HFFc6 (cell line): Measurements from ENCODE around the gene ATP2B2. TPM values are rescaled to one million over a fixed set of nuclear protein-coding genes. Genes with fewer than 3 reads are reported as not detected.

Experiments
- DNase-seq: peaks from one replicate; pipeline ENCODE4 v3.0.0-alpha.2; 2018
- H3K27ac Mint-ChIP-seq: 2 replicates; pipeline ENCODE4 v1.8.0; 2020; ENCODE audit warnings: mild to moderate bottlenecking, mixed read lengths
- H3K27me3 Mint-ChIP-seq: 2 replicates; pipeline ENCODE4 v1.8.0; 2021; ENCODE audit warnings: mild to moderate bottlenecking, moderate library complexity, mixed read lengths; ENCODE audit not compliant: insufficient read depth
- H3K36me3 Mint-ChIP-seq: 2 replicates; pipeline ENCODE4 v1.8.0; 2021; ENCODE audit warnings: low read depth, mixed read lengths
- H3K4me1 Mint-ChIP-seq: 2 replicates; pipeline ENCODE4 v1.8.0; 2020; ENCODE audit warnings: low read depth, mixed read lengths
- H3K4me3 Mint-ChIP-seq: 2 replicates; pipeline ENCODE4 v1.8.0; 2020; ENCODE audit warnings: mild to moderate bottlenecking, moderate library complexity, mixed read lengths
- H3K9me3 Mint-ChIP-seq: 2 replicates; pipeline ENCODE4 v1.8.0; 2020; ENCODE audit warnings: mild to moderate bottlenecking, mixed read lengths
- CTCF ChIP-seq: fragments of 200-600 bp; sonication (generic); IDR thresholded peaks from 2 replicates; pipeline ENCODE4 v1.5.0; 2021; ENCODE audit warnings: antibody characterized with exemption, mild to moderate bottlenecking
- total RNA-seq, 6 experiments: library from RNA; stranded (reverse); fragmentation: NEBNext Ultra II Directional; extraction: Animal tissue kit (Norgen Biotek cat#: 25700); gene quantifications; 2 replicates in 1 of 6; 3 replicates in 5 of 6; pipeline ENCODE4 v1.2.3, GENCODE V29; 2021

Gene ATP2B2
- total RNA-seq, 6 experiments from 2014 or later, result not detected

GRCh38 chr3:10331320-10331719 lies 174.1 kb downstream of the ATP2B2 start:
- Mint-ChIP-seq H3K9me3 (no peaks in the 10 kb centered on the region), H3K36me3 (no peaks in the 10 kb centered on the region), H3K4me3 (no peak overlapping the region), H3K27me3 (peaks cover 59% of the 10 kb centered on the region), H3K4me1 (peaks cover 14% of the 10 kb centered on the region; the same call in 1 of the 2 replicates), H3K27ac (no peak overlapping the region)
- DNase-seq, result no peak
- no peak for TF ChIP-seq CTCF

- H3K4me1 Mint-ChIP-seq, result peaks cover 14% of the 10 kb centered on the region; the same call in 1 of the 2 replicates
- TF ChIP-seq CTCF, result no peak
- H3K9me3 Mint-ChIP-seq, result no peaks in the 10 kb centered on the region
- H3K36me3 Mint-ChIP-seq, result no peaks in the 10 kb centered on the region
- H3K27ac Mint-ChIP-seq, result no peak overlapping the region
- H3K4me3 Mint-ChIP-seq, result no peak overlapping the region
- no peak for DNase-seq
- H3K27me3 Mint-ChIP-seq, result peaks cover 68% of the 10 kb centered on the region
Measured at GRCh38 chr3:10330319-10330718, 175.1 kb downstream of the ATP2B2 start.

GRCh38 chr3:10329495-10330015 lies 175.8 kb downstream of the ATP2B2 start:
- no peak overlapping the region for H3K27ac Mint-ChIP-seq
- H3K27me3 Mint-ChIP-seq, result peaks cover 67% of the 10 kb centered on the region
- no peak for TF ChIP-seq CTCF
- no peak for DNase-seq
- no peak overlapping the region for H3K4me3 Mint-ChIP-seq
- no peaks in the 10 kb centered on the region for H3K36me3 Mint-ChIP-seq
- H3K9me3 Mint-ChIP-seq, result no peaks in the 10 kb centered on the region
- H3K4me1 Mint-ChIP-seq, result peaks cover 9% of the 10 kb centered on the region; the same call in 1 of the 2 replicates

- Mint-ChIP-seq H3K9me3 (no peaks in the 10 kb centered on the region), H3K4me1 (no peaks in the 10 kb centered on the region; the same call in 1 of the 2 replicates), H3K36me3 (no peaks in the 10 kb centered on the region), H3K27me3 (peaks cover 66% of the 10 kb centered on the region), H3K27ac (no peak overlapping the region), H3K4me3 (no peak overlapping the region)
- no peak for TF ChIP-seq CTCF
- DNase-seq, result no peak
Measured at GRCh38 chr3:10328460-10329071, 176.8 kb downstream of the ATP2B2 start.

- TF ChIP-seq CTCF, result no peak
- no peak for DNase-seq
- H3K27ac Mint-ChIP-seq, result no peak overlapping the region
- H3K4me3 Mint-ChIP-seq, result no peak overlapping the region
- peaks cover 63% of the 10 kb centered on the region for H3K27me3 Mint-ChIP-seq
- H3K9me3 Mint-ChIP-seq, result no peaks in the 10 kb centered on the region
- H3K36me3 Mint-ChIP-seq, result no peaks in the 10 kb centered on the region
- no peaks in the 10 kb centered on the region for H3K4me1 Mint-ChIP-seq
Measured at GRCh38 chr3:10327592-10327991, 177.8 kb downstream of the ATP2B2 start.
